HCT116 (cell line): Measurements from ENCODE around the gene TCERG1L. TPM values are rescaled to one million over a fixed set of nuclear protein-coding genes. Genes with fewer than 3 reads are reported as not detected.

Experiments used
- ATAC-seq: fragments of 200-7000 bp; cut with Tn5 transposase; 2 replicates; pipeline ENCODE4 v1.9.1; 2020; ENCODE audit warnings: mild to moderate bottlenecking, moderate library complexity
- BruUV-seq: library from RNA; stranded (reverse); fragments of 400-500 nt; replicated peaks from 2 replicates; lab custom pipeline; 2021; lab: Mats Ljungman, UMichigan
- CTCF ChIA-PET: fragments of 300-600 bp; sonication (Branson Sonifier 250); formaldehyde crosslinking; loops from one replicate; lab custom pipeline; 2021; ENCODE audit warnings: antibody characterized with exemption; lab: Charles Lee
- POLR2A ChIA-PET: fragments of 300-600, 350-600 bp; sonication (Branson Sonifier 250); formaldehyde crosslinking; loops from one replicate; lab custom pipeline; 2021; ENCODE audit warnings: antibody characterized with exemption; lab: Charles Lee
- RAD21 ChIA-PET, 2 experiments: fragments of 300-600 bp; sonication (Branson Sonifier 250); formaldehyde crosslinking; loops; one replicate each; lab custom pipeline; 2023; ENCODE audit warnings: low total read pairs in 2 of 2; ENCODE audit not compliant: uncharacterized antibody in 2 of 2, unreplicated experiment in 2 of 2, low non-redundant PET in 1 of 2; lab: Charles Lee
- DNase-seq: peaks from one replicate; pipeline ENCODE4 v3.0.0-alpha.2; 2010; ENCODE audit warnings: low read depth, low spot score
- H2AFZ ChIP-seq: fragments of 200-600 bp; shearing (Covaris generic), sonication (generic); 2 replicates; pipeline ENCODE4 v1.6.1; 2017; ENCODE audit warnings: low read depth, mixed run types, mixed read lengths, antibody characterized with exemption, low read length; ENCODE audit not compliant: poor library complexity, severe bottlenecking
- H3K27ac ChIP-seq: 2 replicates; pipeline ENCODE4 v1.5.1; 2012; ENCODE audit warnings: low read depth, low read length
- H3K27me3 ChIP-seq: fragments of 200-600 bp; sonication (generic); 2 replicates; pipeline ENCODE4 v1.6.1; 2016; ENCODE audit warnings: mixed run types, low read length, mixed read lengths; ENCODE audit not compliant: insufficient read depth
- H3K36me3 ChIP-seq, 2 experiments: fragments of 200-500 bp in 1 of 2; fragments of 200-600 bp in 1 of 2; sonication (Bioruptor generic) in 1 of 2; sonication (generic) in 1 of 2; 2 replicates each; pipeline versions ENCODE4 v1.5.1 to v1.6.1; 2014 to 2016; ENCODE audit warnings: low read length in 2 of 2, inconsistent platforms in 1 of 2, mixed read lengths in 1 of 2, mixed run types in 1 of 2; ENCODE audit not compliant: insufficient read depth in 2 of 2, control insufficient read depth in 1 of 2
- H3K4me1 ChIP-seq, 2 experiments: fragments of 200-600 bp in 1 of 2; sonication (generic) in 1 of 2; 2 replicates each; pipeline versions ENCODE4 v1.5.1 to v1.6.1; 2012 to 2017; ENCODE audit warnings: low read length in 2 of 2, inconsistent platforms in 1 of 2, mild to moderate bottlenecking in 1 of 2, mixed read lengths in 1 of 2, mixed run types in 1 of 2, moderate library complexity in 1 of 2; ENCODE audit not compliant: insufficient read depth in 2 of 2, control insufficient read depth in 1 of 2
- H3K4me2 ChIP-seq: fragments of 200-600 bp; sonication (generic); 2 replicates; pipeline ENCODE4 v1.6.1; 2017; ENCODE audit warnings: mixed run types, low read length, mixed read lengths
- H3K4me3 ChIP-seq, 2 experiments: fragments of 200-600 bp in 1 of 2; sonication (generic) in 1 of 2; replicated peaks in 1 of 2; 2 replicates each; pipeline ENCODE4 v1.5.1; 2011 to 2016; ENCODE audit warnings: low read length in 2 of 2, control low read depth in 1 of 2, low read depth in 1 of 2, mild to moderate bottlenecking in 1 of 2, mixed read lengths in 1 of 2, mixed run types in 1 of 2
- H3K79me2 ChIP-seq: fragments of 200-600 bp; sonication (generic); 2 replicates; pipeline ENCODE4 v1.6.1; 2017; ENCODE audit warnings: mild to moderate bottlenecking, mixed run types, low read length, moderate library complexity, mixed read lengths; ENCODE audit not compliant: insufficient read depth
- H3K9ac ChIP-seq: fragments of 200-600 bp; sonication (generic); 2 replicates; pipeline ENCODE4 v1.6.1; 2016; ENCODE audit warnings: low read length, mixed read lengths
- H3K9me2 ChIP-seq: fragments of 200-600 bp; sonication (generic), shearing (Covaris generic); 2 replicates; pipeline ENCODE4 v1.6.1; 2017; ENCODE audit warnings: mixed run types, mild to moderate bottlenecking, moderate library complexity; ENCODE audit not compliant: insufficient read depth
- H3K9me3 ChIP-seq, 2 experiments: fragments of 200-500 bp in 1 of 2; fragments of 200-600 bp in 1 of 2; sonication (Bioruptor generic) in 1 of 2; sonication (generic) in 1 of 2; 2 replicates each; pipeline ENCODE4 v1.6.1; 2014 to 2017; ENCODE audit warnings: low read length in 2 of 2, mixed read lengths in 2 of 2, inconsistent platforms in 1 of 2, low read depth in 1 of 2, mild to moderate bottlenecking in 1 of 2, mixed run types in 1 of 2, moderate library complexity in 1 of 2; ENCODE audit not compliant: control insufficient read depth in 1 of 2, insufficient read depth in 1 of 2
- H4K20me1 ChIP-seq: fragments of 200-600 bp; sonication (generic), shearing (Covaris generic); 2 replicates; pipeline ENCODE4 v1.6.1; 2017; ENCODE audit warnings: mixed run types, mild to moderate bottlenecking, moderate library complexity; ENCODE audit not compliant: insufficient read depth
- CEBPB ChIP-seq: IDR thresholded peaks from 2 replicates; pipeline ENCODE4 v1.6.1; 2012; ENCODE audit warnings: low read depth
- EGR1 ChIP-seq: IDR thresholded peaks from 2 replicates; pipeline ENCODE4 v1.6.1; 2012; ENCODE audit warnings: low read depth
- ELF1 ChIP-seq: IDR thresholded peaks from 2 replicates; pipeline ENCODE4 v1.6.1; 2012; ENCODE audit warnings: low read depth, borderline replicate concordance
- EZH2phosphoT487 ChIP-seq: fragments of 200-600 bp; IDR thresholded peaks from 2 replicates; pipeline ENCODE4 v1.6.1; 2018; ENCODE audit warnings: antibody characterized with exemption, borderline replicate concordance
- FOSL1 ChIP-seq: IDR thresholded peaks from 2 replicates; pipeline ENCODE4 v1.6.1; 2012; ENCODE audit warnings: low read depth
- POLR2AphosphoS5 ChIP-seq: IDR thresholded peaks from 2 replicates; pipeline ENCODE4 v1.6.1; 2011; ENCODE audit warnings: mild to moderate bottlenecking, low read depth, low read length, moderate library complexity
- RAD21 ChIP-seq: IDR thresholded peaks from 2 replicates; pipeline ENCODE4 v1.6.1; 2012; ENCODE audit warnings: low read depth, mild to moderate bottlenecking
- SIN3A ChIP-seq: IDR thresholded peaks from 2 replicates; pipeline ENCODE4 v1.6.1; 2012; ENCODE audit warnings: low read depth
- SP1 ChIP-seq: IDR thresholded peaks from 2 replicates; pipeline ENCODE4 v1.6.1; 2012; ENCODE audit warnings: low read depth
- SRF ChIP-seq: IDR thresholded peaks from 2 replicates; pipeline ENCODE4 v1.6.1; 2012; ENCODE audit warnings: low read depth
- YY1 ChIP-seq: IDR thresholded peaks from 2 replicates; pipeline ENCODE4 v1.6.1; 2011; ENCODE audit warnings: low read length, low read depth, moderate library complexity, mild to moderate bottlenecking; ENCODE audit not compliant: insufficient replicate concordance; ENCODE audit errors: extremely low read depth
- ZFX ChIP-seq: fragments of 450-650 bp; IDR thresholded peaks from 2 replicates; pipeline ENCODE4 v1.6.1; 2017
- intact Hi-C: fragments of 100-400 bp; cut with micrococcal nuclease; formaldehyde crosslinking; loops from 2 replicates; pipeline ENCODE4 v1.10.0; 2022
- total RNA-seq: library from RNA; stranded (reverse); gene quantifications from one replicate; pipeline ENCODE4 v1.2.1, GENCODE V29; 2021; ENCODE audit not compliant: unreplicated experiment
- TF ChIP-seq, protein P1 (sequence below), 3 experiments: fragments of 200-600 bp in 1 of 3; sonication (generic) in 1 of 3; IDR thresholded peaks in 2 of 3; conservative IDR thresholded peaks in 1 of 3; 2 replicates each; pipeline ENCODE4 v1.5.1; 2012 to 2017; ENCODE audit warnings: low read depth in 2 of 3, low read length in 2 of 3, antibody characterized with exemption in 1 of 3, borderline replicate concordance in 1 of 3, control low read depth in 1 of 3, mild to moderate bottlenecking in 1 of 3, mixed read lengths in 1 of 3, mixed run types in 1 of 3, moderate library complexity in 1 of 3; ENCODE audit not compliant: insufficient read depth in 1 of 3
- TF ChIP-seq, protein P2 (sequence below): IDR thresholded peaks from 2 replicates; pipeline ENCODE4 v1.6.1; 2011; ENCODE audit warnings: mild to moderate bottlenecking, low read length, moderate library complexity; ENCODE audit not compliant: insufficient replicate concordance; ENCODE audit errors: extremely low read depth

Gene TCERG1L
- total RNA-seq, 1 experiment from 2014 or later, result not detected

DNA sequence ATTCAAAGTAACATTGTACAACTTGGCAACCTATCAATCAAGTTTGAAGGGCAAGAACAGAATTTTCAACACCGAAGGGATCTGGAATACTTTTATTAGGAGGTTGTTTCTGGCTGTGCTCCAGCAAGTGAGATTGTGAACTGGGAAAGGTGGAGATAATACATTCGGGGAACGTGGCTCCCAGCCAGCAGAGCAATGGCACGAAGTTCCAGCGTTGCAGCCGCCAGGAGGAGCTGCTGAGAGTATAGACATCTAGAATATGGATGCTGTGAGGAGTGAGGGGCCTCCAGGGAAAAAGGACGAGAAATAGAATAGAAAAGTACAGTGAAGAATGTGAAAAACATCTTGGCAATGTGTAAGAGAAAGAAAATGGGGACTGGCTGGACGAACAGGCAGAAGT lies 69.5 kb downstream of the TCERG1L start:
- Histone ChIP-seq H3K9me3 (no peaks in the 10 kb centered on the region), H3K27ac (no peak overlapping the region), H3K4me1 (no peaks in the 10 kb centered on the region), H3K9me2 (no peaks in the 10 kb centered on the region), H4K20me1 (no peaks in the 10 kb centered on the region), H3K36me3 (no peaks in the 10 kb centered on the region), H3K4me2 (no peak overlapping the region), H3K79me2 (no peaks in the 10 kb centered on the region), H3K27me3 (no peaks in the 10 kb centered on the region), H3K4me3 (no peak overlapping the region), H3K9ac (no peak overlapping the region), H2AFZ (no peak overlapping the region)
- POLR2A ChIA-PET, result no interaction called here
- no TSS peak for BruUV-seq
- RAD21 ChIA-PET, result no interaction called here
- TF ChIP-seq RAD21 (peak; percentile 28; the same call in 1 of the 2 replicates), ELF1 (no peak), SRF (no peak)
- TF ChIP-seq, protein P1, sequence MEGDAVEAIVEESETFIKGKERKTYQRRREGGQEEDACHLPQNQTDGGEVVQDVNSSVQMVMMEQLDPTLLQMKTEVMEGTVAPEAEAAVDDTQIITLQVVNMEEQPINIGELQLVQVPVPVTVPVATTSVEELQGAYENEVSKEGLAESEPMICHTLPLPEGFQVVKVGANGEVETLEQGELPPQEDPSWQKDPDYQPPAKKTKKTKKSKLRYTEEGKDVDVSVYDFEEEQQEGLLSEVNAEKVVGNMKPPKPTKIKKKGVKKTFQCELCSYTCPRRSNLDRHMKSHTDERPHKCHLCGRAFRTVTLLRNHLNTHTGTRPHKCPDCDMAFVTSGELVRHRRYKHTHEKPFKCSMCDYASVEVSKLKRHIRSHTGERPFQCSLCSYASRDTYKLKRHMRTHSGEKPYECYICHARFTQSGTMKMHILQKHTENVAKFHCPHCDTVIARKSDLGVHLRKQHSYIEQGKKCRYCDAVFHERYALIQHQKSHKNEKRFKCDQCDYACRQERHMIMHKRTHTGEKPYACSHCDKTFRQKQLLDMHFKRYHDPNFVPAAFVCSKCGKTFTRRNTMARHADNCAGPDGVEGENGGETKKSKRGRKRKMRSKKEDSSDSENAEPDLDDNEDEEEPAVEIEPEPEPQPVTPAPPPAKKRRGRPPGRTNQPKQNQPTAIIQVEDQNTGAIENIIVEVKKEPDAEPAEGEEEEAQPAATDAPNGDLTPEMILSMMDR (IDR thresholded peaks at IDR 0.05 in 2 of 3, conservative IDR thresholded peaks at IDR 0.05 in 1 of 3; ENCODE audit: borderline replicate concordance in 1 of 3, insufficient read depth in 1 of 3, low read depth in 2 of 3, low read length in 2 of 3), result peak in 2 of 3 experiments; percentile 48 to 49; a peak in 4 of 6 replicates
- intact Hi-C loops, result loop anchor here (1.0 kb wide), 1 partner anchor 633 kb away; no protein-coding TSS in a partner anchor
- peak; percentile 0 for DNase-seq
- CTCF ChIA-PET, result no interaction called here
- peak; percentile 52; the same call in 1 of the 2 replicates for ATAC-seq

GRCh38 chr10:131240691-131241090 lies 70.8 kb downstream of the TCERG1L start:
- no TSS peak for BruUV-seq
- ChIA-PET RAD21 (no interaction called here), CTCF (no interaction called here), POLR2A (no interaction called here)
- no peak for DNase-seq
- no peak overlapping the region for H2AFZ ChIP-seq
- H3K27ac ChIP-seq, result no peak overlapping the region
- intact Hi-C loops, result no loop called here
- no peaks in the 10 kb centered on the region for H3K36me3 ChIP-seq
- no peaks in the 10 kb centered on the region for H3K9me2 ChIP-seq
- no peaks in the 10 kb centered on the region for H3K27me3 ChIP-seq
- H3K79me2 ChIP-seq, result no peaks in the 10 kb centered on the region
- no peaks in the 10 kb centered on the region for H3K9me3 ChIP-seq
- H3K4me1 ChIP-seq, result no peaks in the 10 kb centered on the region
- no peak overlapping the region for H3K4me3 ChIP-seq
- H3K4me2 ChIP-seq, result no peak overlapping the region
- ATAC-seq, result no peak
- no peaks in the 10 kb centered on the region for H4K20me1 ChIP-seq
- no peak overlapping the region for H3K9ac ChIP-seq
- TF ChIP-seq POLR2AphosphoS5 (no peak), SP1 (no peak), RAD21 (no peak), CEBPB (no peak), ELF1 (no peak), ZFX (no peak), YY1 (no peak), EZH2phosphoT487 (no peak), FOSL1 (no peak), EGR1 (no peak), SIN3A (no peak)
- TF ChIP-seq, protein P2, sequence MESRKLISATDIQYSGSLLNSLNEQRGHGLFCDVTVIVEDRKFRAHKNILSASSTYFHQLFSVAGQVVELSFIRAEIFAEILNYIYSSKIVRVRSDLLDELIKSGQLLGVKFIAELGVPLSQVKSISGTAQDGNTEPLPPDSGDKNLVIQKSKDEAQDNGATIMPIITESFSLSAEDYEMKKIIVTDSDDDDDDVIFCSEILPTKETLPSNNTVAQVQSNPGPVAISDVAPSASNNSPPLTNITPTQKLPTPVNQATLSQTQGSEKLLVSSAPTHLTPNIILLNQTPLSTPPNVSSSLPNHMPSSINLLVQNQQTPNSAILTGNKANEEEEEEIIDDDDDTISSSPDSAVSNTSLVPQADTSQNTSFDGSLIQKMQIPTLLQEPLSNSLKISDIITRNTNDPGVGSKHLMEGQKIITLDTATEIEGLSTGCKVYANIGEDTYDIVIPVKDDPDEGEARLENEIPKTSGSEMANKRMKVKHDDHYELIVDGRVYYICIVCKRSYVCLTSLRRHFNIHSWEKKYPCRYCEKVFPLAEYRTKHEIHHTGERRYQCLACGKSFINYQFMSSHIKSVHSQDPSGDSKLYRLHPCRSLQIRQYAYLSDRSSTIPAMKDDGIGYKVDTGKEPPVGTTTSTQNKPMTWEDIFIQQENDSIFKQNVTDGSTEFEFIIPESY, result no peak
- TF ChIP-seq, protein P1 (IDR thresholded peaks at IDR 0.05 in 2 of 3, conservative IDR thresholded peaks at IDR 0.05 in 1 of 3; ENCODE audit: borderline replicate concordance in 1 of 3, insufficient read depth in 1 of 3, low read depth in 2 of 3, low read length in 2 of 3), result no peak
